Panc1 (cell line): ENCODE results near the gene ITPRIP. TPM values are rescaled to one million over a fixed set of nuclear protein-coding genes. Genes with fewer than 3 reads are reported as not detected.
A peak's percentile ranks its signal among the peaks of the same experiment; 100 is the strongest.

Experiments used
- ATAC-seq: fragments of 200-7000 bp; cut with Tn5 transposase; 2 replicates; pipeline ENCODE4 v1.9.1; 2020; ENCODE audit warnings: mild to moderate bottlenecking, moderate library complexity
- BruUV-seq: library from RNA; stranded (reverse); fragments of 400-500 nt; replicated peaks from 2 replicates; lab custom pipeline; 2021; lab: Mats Ljungman, UMichigan
- CTCF ChIA-PET: fragments of 300-600 bp; sonication (Branson Sonifier 250); formaldehyde crosslinking; loops from one replicate; lab custom pipeline; 2022; ENCODE audit warnings: antibody characterized with exemption; lab: Charles Lee
- POLR2A ChIA-PET: fragments of 300-600 bp; sonication (Branson Sonifier 250); formaldehyde crosslinking; loops from one replicate; lab custom pipeline; 2022; ENCODE audit warnings: antibody characterized with exemption; lab: Charles Lee
- DNase-seq: peaks from one replicate; pipeline ENCODE4 v3.0.0-alpha.2; 2010; ENCODE audit warnings: low read depth, low spot score
- H3K27ac ChIP-seq: 2 replicates; pipeline ENCODE4 v1.5.1; 2011; ENCODE audit warnings: mild to moderate bottlenecking, low read length, inconsistent platforms
- H3K27me3 ChIP-seq: fragments of 200-500 bp; sonication (Bioruptor generic); 2 replicates; pipeline ENCODE4 v1.6.0; 2014; ENCODE audit warnings: low read length, inconsistent platforms; ENCODE audit not compliant: control insufficient read depth, insufficient read depth
- H3K36me3 ChIP-seq: fragments of 200-500 bp; sonication (Bioruptor generic); 2 replicates; pipeline ENCODE4 v1.5.1; 2014; ENCODE audit warnings: inconsistent platforms, mild to moderate bottlenecking, low read length, moderate library complexity; ENCODE audit not compliant: control insufficient read depth, insufficient read depth
- H3K4me1 ChIP-seq: 2 replicates; pipeline ENCODE4 v1.5.1; 2011; ENCODE audit warnings: inconsistent platforms, mild to moderate bottlenecking, low read length, moderate library complexity; ENCODE audit not compliant: control insufficient read depth, insufficient read depth
- H3K4me3 ChIP-seq, 2 experiments: 2 replicates each; pipeline ENCODE4 v1.5.1; 2011 to 2012; ENCODE audit warnings: low read depth in 2 of 2, low read length in 2 of 2, mild to moderate bottlenecking in 2 of 2, inconsistent platforms in 1 of 2, moderate library complexity in 1 of 2
- H3K9me3 ChIP-seq: fragments of 200-500 bp; sonication (Bioruptor generic); 2 replicates; pipeline ENCODE4 v1.5.1; 2014; ENCODE audit warnings: low read depth, mild to moderate bottlenecking, inconsistent platforms, low read length, moderate library complexity; ENCODE audit not compliant: control insufficient read depth, insufficient read depth
- CTCF ChIP-seq: fragments of 450-650 bp; IDR thresholded peaks from 2 replicates; pipeline ENCODE4 v1.5.1; 2017; ENCODE audit warnings: mild to moderate bottlenecking
- POLR2AphosphoS5 ChIP-seq: IDR thresholded peaks from 2 replicates; pipeline ENCODE4 v1.6.1; 2012; ENCODE audit warnings: mild to moderate bottlenecking, low read depth, low read length, moderate library complexity
- REST ChIP-seq, 2 experiments: IDR thresholded peaks; 2 replicates each; pipeline ENCODE4 v1.6.1; 2011 to 2012; ENCODE audit warnings: low read depth in 2 of 2, control low read depth in 1 of 2, low read length in 1 of 2, mild to moderate bottlenecking in 1 of 2, moderate library complexity in 1 of 2; ENCODE audit not compliant: insufficient read depth in 1 of 2
- SIN3A ChIP-seq: IDR thresholded peaks from 2 replicates; pipeline ENCODE4 v1.6.1; 2012; ENCODE audit warnings: low read depth, mild to moderate bottlenecking, low read length, moderate library complexity, borderline replicate concordance; ENCODE audit not compliant: insufficient read depth
- TCF7L2 ChIP-seq: IDR thresholded peaks from 2 replicates; pipeline ENCODE4 v1.6.1; 2011; ENCODE audit warnings: mild to moderate bottlenecking, low read depth, low read length, inconsistent platforms
- in situ Hi-C: cut with HindIII; loops from 2 replicates; pipeline ENCODE4 v1.10.0; 2016; ENCODE audit warnings: low sequenced_read_pairs, low pct_unique_long_range_greater_than_20kb
- intact Hi-C: fragments of 100-400 bp; cut with micrococcal nuclease; formaldehyde crosslinking; loops from one replicate; pipeline ENCODE4 v1.10.0; 2022; ENCODE audit not compliant: unreplicated experiment
- total RNA-seq: library from RNA; stranded (reverse); gene quantifications from one replicate; pipeline ENCODE4 v1.2.1, GENCODE V29; 2021; ENCODE audit not compliant: unreplicated experiment

ITPRIP gene
- total RNA-seq, 1 experiment from 2014 or later: 55.0 TPM

GRCh38 chr10:104293011-104293410 is 45.3 kb downstream of the ITPRIP start:
- H3K9me3 ChIP-seq: no peaks in the 10 kb centered on the region
- DNase-seq: no peak
- POLR2A ChIA-PET: interaction anchor here (0.6 to 0.9 kb wide), 2 partner anchors 30 to 36 kb away, joined by 3 read pairs; no protein-coding TSS in a partner anchor
- no peaks in the 10 kb centered on the region for H3K27me3 ChIP-seq
- peaks cover 6% of the 10 kb centered on the region for H3K4me1 ChIP-seq
- BruUV-seq: no TSS peak
- no peak overlapping the region; the same call in 1 of the 2 replicates for H3K27ac ChIP-seq
- TF ChIP-seq CTCF (no peak), POLR2AphosphoS5 (no peak), SIN3A (no peak), TCF7L2 (no peak), REST (IDR thresholded peaks at IDR 0.05; ENCODE audit: insufficient read depth in 1 of 2, low read depth in 2 of 2, low read length in 1 of 2) (no peak)
- intact Hi-C loops: no loop called here
- H3K36me3 ChIP-seq: no peaks in the 10 kb centered on the region
- in situ Hi-C loops: no loop called here
- no peak for ATAC-seq
- CTCF ChIA-PET: interaction anchor here (0.7 to 1.4 kb wide), 5 partner anchors 13 to 61 kb away, joined by 6 to 14 read pairs (median 8); partner anchors contain the start of gene ITPRIP
- H3K4me3 ChIP-seq: no peak overlapping the region

- BruUV-seq: no TSS peak
- in situ Hi-C loops (no loop called here), intact Hi-C loops (loop anchor here (1.0 kb wide), 1 partner anchor 59 kb away; no protein-coding TSS in a partner anchor)
- peaks cover 6% of the 10 kb centered on the region for H3K4me1 ChIP-seq
- ChIA-PET POLR2A (no interaction called here), CTCF (interaction anchor here (0.7 to 1.5 kb wide), 10 partner anchors 14 to 168 kb away, joined by 3 to 21 read pairs (median 5); partner anchors contain the start of genes CFAP58 and ITPRIP)
- TF ChIP-seq CTCF (peak; percentile 100), REST (IDR thresholded peaks at IDR 0.05; ENCODE audit: insufficient read depth in 1 of 2, low read depth in 2 of 2, low read length in 1 of 2) (0 out of 4 replicates have a peak, but pooled peaks of 1 of the 2 experiments have one; percentile 26), SIN3A (no peak)
- no peaks in the 10 kb centered on the region for H3K9me3 ChIP-seq
- no peak overlapping the region for H3K27ac ChIP-seq
- DNase-seq (no peak), ATAC-seq (peak; percentile 97)
- no peaks in the 10 kb centered on the region for H3K36me3 ChIP-seq
- no peak overlapping the region for H3K4me3 ChIP-seq
- no peaks in the 10 kb centered on the region for H3K27me3 ChIP-seq
Observed at GRCh38 chr10:104291439-104291951, 46.8 kb downstream of the ITPRIP start.
